ENCODE results near the gene DDX51.

GRCh38 chr12:132161796-132162507 lies 17.8 kb upstream of the DDX51 start:
- TF ChIP-seq POLR2AphosphoS5 (IDR thresholded peaks at IDR 0.05; ENCODE audit: low read depth, low read length) (no peak), SIN3A (IDR thresholded peaks at IDR 0.05; ENCODE audit: borderline replicate concordance, insufficient read depth, low read depth, low read length) (no peak), REST (IDR thresholded peaks at IDR 0.05; ENCODE audit: insufficient read depth in 1 of 2, low read depth in 2 of 2, low read length in 1 of 2) (no peak)
- TF ChIP-seq, protein P1, sequence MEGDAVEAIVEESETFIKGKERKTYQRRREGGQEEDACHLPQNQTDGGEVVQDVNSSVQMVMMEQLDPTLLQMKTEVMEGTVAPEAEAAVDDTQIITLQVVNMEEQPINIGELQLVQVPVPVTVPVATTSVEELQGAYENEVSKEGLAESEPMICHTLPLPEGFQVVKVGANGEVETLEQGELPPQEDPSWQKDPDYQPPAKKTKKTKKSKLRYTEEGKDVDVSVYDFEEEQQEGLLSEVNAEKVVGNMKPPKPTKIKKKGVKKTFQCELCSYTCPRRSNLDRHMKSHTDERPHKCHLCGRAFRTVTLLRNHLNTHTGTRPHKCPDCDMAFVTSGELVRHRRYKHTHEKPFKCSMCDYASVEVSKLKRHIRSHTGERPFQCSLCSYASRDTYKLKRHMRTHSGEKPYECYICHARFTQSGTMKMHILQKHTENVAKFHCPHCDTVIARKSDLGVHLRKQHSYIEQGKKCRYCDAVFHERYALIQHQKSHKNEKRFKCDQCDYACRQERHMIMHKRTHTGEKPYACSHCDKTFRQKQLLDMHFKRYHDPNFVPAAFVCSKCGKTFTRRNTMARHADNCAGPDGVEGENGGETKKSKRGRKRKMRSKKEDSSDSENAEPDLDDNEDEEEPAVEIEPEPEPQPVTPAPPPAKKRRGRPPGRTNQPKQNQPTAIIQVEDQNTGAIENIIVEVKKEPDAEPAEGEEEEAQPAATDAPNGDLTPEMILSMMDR (IDR thresholded peaks at IDR 0.05), result no peak

Data from Panc1 (cell line).